Measurements from ENCODE around the gene JAK1. TPM values are rescaled to one million over a fixed set of nuclear protein-coding genes. Genes with fewer than 3 reads are reported as not detected.

The JAK1 gene
- total RNA-seq, 1 donor from 2014 or later = 152 TPM

- intact Hi-C loops (cut with DNase I) = no loop called here
- no peak overlapping the region for H3K4me3 ChIP-seq
- peaks cover 13% of the 10 kb centered on the region for H3K4me1 ChIP-seq
- ATAC-seq = no peak
- no peak for TF ChIP-seq CTCF (IDR thresholded peaks at IDR 0.05)
- H3K9me3 ChIP-seq = no peaks in the 10 kb centered on the region
- H3K27ac ChIP-seq = no peak overlapping the region
- H3K36me3 ChIP-seq = no peaks in the 10 kb centered on the region
- H3K27me3 ChIP-seq = no peaks in the 10 kb centered on the region
- no peak for DNase-seq
Observed at GRCh38 chr1:64909031-64909430, 57.3 kb downstream of the JAK1 start.

GRCh38 chr1:64908575-64908974 lies 57.8 kb downstream of the JAK1 start:
- H3K27me3 ChIP-seq = no peaks in the 10 kb centered on the region
- ATAC-seq = no peak

GRCh38 chr1:64906447-64906846 lies 59.9 kb downstream of the JAK1 start:
- no peak overlapping the region for H3K4me3 ChIP-seq
- ATAC-seq (no peak), DNase-seq (no peak)
- intact Hi-C loops (cut with DNase I) = no loop called here
- no peaks in the 10 kb centered on the region for H3K36me3 ChIP-seq
- H3K27me3 ChIP-seq = no peaks in the 10 kb centered on the region
- TF ChIP-seq CTCF (IDR thresholded peaks at IDR 0.05) = no peak
- no peak overlapping the region for H3K27ac ChIP-seq
- no peaks in the 10 kb centered on the region for H3K9me3 ChIP-seq
- H3K4me1 ChIP-seq = peaks cover 3% of the 10 kb centered on the region

More at GRCh38 chr1:64908575-64908974, 57.8 kb downstream of the JAK1 start:
- peaks cover 13% of the 10 kb centered on the region for H3K4me1 ChIP-seq
- intact Hi-C loops (cut with DNase I) = no loop called here
- no peak for TF ChIP-seq CTCF (IDR thresholded peaks at IDR 0.05)
- no peak for DNase-seq
- H3K36me3 ChIP-seq = no peaks in the 10 kb centered on the region
- no peaks in the 10 kb centered on the region for H3K9me3 ChIP-seq
- H3K4me3 ChIP-seq = no peak overlapping the region
- H3K27ac ChIP-seq = no peak overlapping the region

GRCh38 chr1:64903593-64903992 lies 62.8 kb downstream of the JAK1 start:
- no peaks in the 10 kb centered on the region for H3K9me3 ChIP-seq
- H3K27ac ChIP-seq = no peak overlapping the region
- H3K4me3 ChIP-seq = no peak overlapping the region
- intact Hi-C loops (cut with DNase I) = no loop called here
- no peaks in the 10 kb centered on the region for H3K27me3 ChIP-seq
- TF ChIP-seq CTCF (IDR thresholded peaks at IDR 0.05) = no peak
- no peak for DNase-seq
- peaks cover 6% of the 10 kb centered on the region for H3K4me1 ChIP-seq
- H3K36me3 ChIP-seq = no peaks in the 10 kb centered on the region
- no peak for ATAC-seq

GRCh38 chr1:64901663-64902062 lies 64.7 kb downstream of the JAK1 start:
- no peaks in the 10 kb centered on the region for H3K36me3 ChIP-seq
- intact Hi-C loops (cut with DNase I) = no loop called here
- ATAC-seq = no peak

More at GRCh38 chr1:64901663-64902062, 64.7 kb downstream of the JAK1 start:
- Histone ChIP-seq H3K27ac (no peak overlapping the region), H3K4me1 (peaks cover 23% of the 10 kb centered on the region), H3K4me3 (no peak overlapping the region), H3K9me3 (no peaks in the 10 kb centered on the region), H3K27me3 (no peaks in the 10 kb centered on the region)
- no peak for TF ChIP-seq CTCF (IDR thresholded peaks at IDR 0.05)
- no peak for DNase-seq
